HEK293 (cell line): ENCODE data around the gene PCP4.
"Not testable (repeated sequence)": the region's sequence is repeated elsewhere in the genome, so short reads cannot be mapped to it uniquely, and the experiment has no call there.

Experiments
- CTCF ChIA-PET: fragments of 350-600 bp; formaldehyde crosslinking; extraction: SDS; loops from one replicate; lab custom pipeline; 2021; ENCODE audit warnings: antibody characterized with exemption; lab: Yijun Ruan, JAX
- POLR2A ChIA-PET: fragments of 300-600 bp; formaldehyde crosslinking; extraction: SDS; loops from one replicate; lab custom pipeline; 2020; ENCODE audit warnings: antibody characterized with exemption, inconsistent platforms; lab: Yijun Ruan, JAX
- H3K27ac ChIP-seq: fragments of 200-500 bp; sonication (Bioruptor generic); 2 replicates; pipeline ENCODE4 v1.5.1; 2014; ENCODE audit warnings: low read depth, low read length, control low read depth, inconsistent platforms; ENCODE audit errors: extremely low read depth
- H3K36me3 ChIP-seq, 2 experiments: fragments of 200-500 bp in 1 of 2; sonication (Bioruptor generic) in 1 of 2; 1 replicate in 1 of 2; 2 replicates in 1 of 2; pipeline ENCODE4 v1.5.1; 2014 to 2017; ENCODE audit warnings: inconsistent platforms in 2 of 2, low read length in 2 of 2; ENCODE audit not compliant: control insufficient read depth in 2 of 2, insufficient read depth in 1 of 2
- H3K4me1 ChIP-seq: fragments of 200-500 bp; sonication (Bioruptor generic); 2 replicates; pipeline ENCODE4 v1.5.1; 2014; ENCODE audit warnings: mild to moderate bottlenecking, low read length, inconsistent platforms; ENCODE audit not compliant: control insufficient read depth, insufficient read depth
- H3K4me3 ChIP-seq: 2 replicates; pipeline ENCODE4 v1.5.1; 2011; ENCODE audit warnings: low read depth, mild to moderate bottlenecking, control low read depth, low read length, moderate library complexity
- H3K9me3 ChIP-seq: fragments of 200-500 bp; sonication (Bioruptor generic); 2 replicates; pipeline ENCODE4 v1.5.1; 2014; ENCODE audit warnings: low read depth, low read length, inconsistent platforms; ENCODE audit not compliant: control insufficient read depth, insufficient read depth
- EGR2 ChIP-seq: fragments of 450-650 bp; formaldehyde crosslinking; IDR thresholded peaks from 2 replicates; pipeline ENCODE4 v1.5.1; 2016; ENCODE audit warnings: low read depth, missing biosample characterization, missing genetic modification characterization
- GFI1B ChIP-seq: fragments of 450-650 bp; formaldehyde crosslinking; IDR thresholded peaks from 2 replicates; pipeline ENCODE4 v1.5.1; 2016; ENCODE audit warnings: missing biosample characterization, missing genetic modification characterization
- KLF1 ChIP-seq: fragments of 450-650 bp; formaldehyde crosslinking; IDR thresholded peaks from 2 replicates; pipeline ENCODE4 v1.5.1; 2016; ENCODE audit warnings: missing biosample characterization, missing genetic modification characterization
- SCRT1 ChIP-seq: fragments of 450-650 bp; formaldehyde crosslinking; IDR thresholded peaks from 2 replicates; pipeline ENCODE4 v1.5.1; 2016; ENCODE audit warnings: missing biosample characterization, missing genetic modification characterization, borderline replicate concordance
- YY1 ChIP-seq: fragments of 450-650 bp; formaldehyde crosslinking; IDR thresholded peaks from 2 replicates; pipeline ENCODE4 v1.5.1; 2018; ENCODE audit warnings: missing biosample characterization, missing genetic modification characterization
- ZFHX2 ChIP-seq: fragments of 450-650 bp; formaldehyde crosslinking; conservative IDR thresholded peaks from 2 replicates; pipeline ENCODE4 v1.5.1; 2016; ENCODE audit warnings: missing biosample characterization, missing genetic modification characterization
- ZNF174 ChIP-seq: fragments of 450-650 bp; formaldehyde crosslinking; IDR thresholded peaks from 2 replicates; pipeline ENCODE4 v1.5.0; 2017; ENCODE audit warnings: missing biosample characterization, mild to moderate bottlenecking, missing genetic modification characterization
- ZNF214 ChIP-seq: fragments of 450-650 bp; formaldehyde crosslinking; IDR thresholded peaks from 2 replicates; pipeline ENCODE4 v1.5.1; 2017; ENCODE audit warnings: missing biosample characterization, mild to moderate bottlenecking, missing genetic modification characterization, borderline replicate concordance
- ZNF274 ChIP-seq, 2 experiments: fragments of 200-500 bp in 1 of 2; fragments of 450-650 bp in 1 of 2; sonication (Bioruptor generic) in 1 of 2; formaldehyde crosslinking in 1 of 2; IDR thresholded peaks; 2 replicates each; pipeline versions ENCODE4 v1.5.1 to v1.6.1; 2014 to 2016; ENCODE audit warnings: borderline replicate concordance in 1 of 2, inconsistent platforms in 1 of 2, low read length in 1 of 2, missing biosample characterization in 1 of 2, missing genetic modification characterization in 1 of 2
- ZNF394 ChIP-seq: fragments of 450-650 bp; formaldehyde crosslinking; IDR thresholded peaks from 2 replicates; pipeline ENCODE4 v1.5.1; 2016; ENCODE audit warnings: missing biosample characterization, missing genetic modification characterization, mild to moderate bottlenecking, moderate library complexity, borderline replicate concordance
- ZNF404 ChIP-seq: fragments of 450-650 bp; formaldehyde crosslinking; IDR thresholded peaks from 2 replicates; pipeline ENCODE4 v1.5.1; 2017; ENCODE audit warnings: missing biosample characterization, missing genetic modification characterization
- ZNF621 ChIP-seq: fragments of 450-650 bp; formaldehyde crosslinking; IDR thresholded peaks from 2 replicates; pipeline ENCODE4 v1.5.1; 2017; ENCODE audit warnings: missing biosample characterization, missing genetic modification characterization
- ZNF623 ChIP-seq: fragments of 450-650 bp; formaldehyde crosslinking; IDR thresholded peaks from 2 replicates; pipeline ENCODE4 v1.5.1; 2016; ENCODE audit warnings: missing biosample characterization, missing genetic modification characterization
- ZNF785 ChIP-seq: fragments of 450-650 bp; formaldehyde crosslinking; IDR thresholded peaks from 2 replicates; pipeline ENCODE4 v1.5.1; 2016; ENCODE audit warnings: missing biosample characterization, missing genetic modification characterization
- TF ChIP-seq, protein P1 (sequence below): fragments of 450-650 bp; formaldehyde crosslinking; IDR thresholded peaks from 2 replicates; pipeline ENCODE4 v1.5.1; 2017; ENCODE audit warnings: missing biosample characterization, mild to moderate bottlenecking, missing genetic modification characterization, moderate library complexity
- TF ChIP-seq, protein P2 (sequence below): fragments of 450-650 bp; formaldehyde crosslinking; IDR thresholded peaks from 2 replicates; pipeline ENCODE4 v1.5.1; 2017; ENCODE audit warnings: missing biosample characterization, missing genetic modification characterization
- TF ChIP-seq, protein P3 (sequence below): fragments of 450-650 bp; formaldehyde crosslinking; IDR thresholded peaks from 2 replicates; pipeline ENCODE4 v1.5.1; 2017; ENCODE audit warnings: missing biosample characterization, missing genetic modification characterization

Gene PCP4

DNA sequence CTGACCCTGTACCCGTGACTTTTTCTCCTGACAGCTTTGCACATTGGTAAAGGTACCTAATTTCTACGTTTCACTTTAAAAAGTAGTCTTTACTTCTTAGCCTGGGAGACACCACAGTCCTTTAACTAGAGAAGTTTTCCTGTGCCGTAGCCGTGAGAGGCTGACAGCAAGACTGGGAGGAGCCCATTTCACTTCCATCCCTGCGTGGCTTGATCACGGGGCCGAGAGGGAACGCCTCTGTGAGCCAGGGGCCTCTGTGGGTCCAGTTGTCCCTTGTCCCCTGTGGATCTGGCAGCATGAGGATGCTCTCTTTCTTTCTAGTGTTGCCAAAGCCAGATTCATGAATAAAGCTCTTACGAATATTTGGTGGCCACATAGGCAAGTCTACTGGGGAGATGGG, 21.6 kb downstream of the PCP4 start:
- ChIA-PET CTCF (interaction anchor here (0.6 to 0.7 kb wide), 2 partner anchors 21 to 153 kb away, joined by 3 read pairs; partner anchors contain the start of gene PCP4), POLR2A (no interaction called here)
- TF ChIP-seq, protein P1, sequence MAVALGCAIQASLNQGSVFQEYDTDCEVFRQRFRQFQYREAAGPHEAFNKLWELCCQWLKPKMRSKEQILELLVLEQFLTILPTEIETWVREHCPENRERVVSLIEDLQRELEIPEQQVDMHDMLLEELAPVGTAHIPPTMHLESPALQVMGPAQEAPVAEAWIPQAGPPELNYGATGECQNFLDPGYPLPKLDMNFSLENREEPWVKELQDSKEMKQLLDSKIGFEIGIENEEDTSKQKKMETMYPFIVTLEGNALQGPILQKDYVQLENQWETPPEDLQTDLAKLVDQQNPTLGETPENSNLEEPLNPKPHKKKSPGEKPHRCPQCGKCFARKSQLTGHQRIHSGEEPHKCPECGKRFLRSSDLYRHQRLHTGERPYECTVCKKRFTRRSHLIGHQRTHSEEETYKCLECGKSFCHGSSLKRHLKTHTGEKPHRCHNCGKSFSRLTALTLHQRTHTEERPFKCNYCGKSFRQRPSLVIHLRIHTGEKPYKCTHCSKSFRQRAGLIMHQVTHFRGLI (tag by site-specific recombination): no peak
- TF ChIP-seq ZNF623 (tag by site-specific recombination): no peak
- TF ChIP-seq YY1 (tag by site-specific recombination): no peak
- no peaks in the 10 kb centered on the region for H3K4me1 ChIP-seq
- no peaks in the 10 kb centered on the region for H3K36me3 ChIP-seq
- no peak overlapping the region for H3K27ac ChIP-seq
- no peaks in the 10 kb centered on the region for H3K9me3 ChIP-seq
- no peak overlapping the region for H3K4me3 ChIP-seq

- H3K4me1 ChIP-seq: no peaks in the 10 kb centered on the region
- no peaks in the 10 kb centered on the region for H3K36me3 ChIP-seq
- CTCF ChIA-PET: interaction anchor here (0.6 to 1.2 kb wide), 2 partner anchors 24 to 39 kb away, joined by 3 to 4 read pairs; partner anchors contain the start of gene PCP4
- TF ChIP-seq EGR2 (tag by site-specific recombination) (peak; percentile 77), SCRT1 (tag by site-specific recombination) (no peak), ZFHX2 (peak; percentile 62)
- no peaks in the 10 kb centered on the region for H3K9me3 ChIP-seq
- POLR2A ChIA-PET: no interaction called here
- no peak overlapping the region for H3K4me3 ChIP-seq
- no peak overlapping the region for H3K27ac ChIP-seq
Measured at GRCh38 chr21:39891111-39891510, 23.9 kb downstream of the PCP4 start.

DNA sequence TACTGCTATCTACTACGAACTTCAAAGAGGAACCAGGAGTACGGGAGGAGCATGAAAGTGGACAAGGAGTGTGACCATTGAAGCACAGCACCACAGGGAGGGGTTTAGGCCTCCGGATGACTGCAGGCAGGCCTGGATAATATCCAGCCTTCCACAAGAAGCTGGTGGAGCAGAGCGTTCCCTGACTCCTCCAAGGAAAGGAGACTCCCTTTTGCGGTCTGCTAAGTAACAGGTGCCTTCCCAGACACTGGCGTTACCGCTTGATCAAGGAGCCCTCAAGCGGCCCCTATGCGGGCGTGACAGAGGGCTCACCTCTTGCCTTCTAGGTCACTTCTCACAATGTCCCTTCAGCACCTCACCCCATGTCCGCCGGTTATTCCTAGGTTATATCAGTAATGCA, 24.6 kb downstream of the PCP4 start:
- H3K27ac ChIP-seq, H3K36me3 ChIP-seq, H3K4me3 ChIP-seq, H3K9me3 ChIP-seq, POLR2A ChIA-PET, H3K4me1 ChIP-seq: not testable (repeated sequence)
- CTCF ChIA-PET: interaction anchor here (4.0 kb wide), 1 partner anchor 25 kb away, joined by 11 read pairs; the partner anchor contains the start of gene PCP4

DNA sequence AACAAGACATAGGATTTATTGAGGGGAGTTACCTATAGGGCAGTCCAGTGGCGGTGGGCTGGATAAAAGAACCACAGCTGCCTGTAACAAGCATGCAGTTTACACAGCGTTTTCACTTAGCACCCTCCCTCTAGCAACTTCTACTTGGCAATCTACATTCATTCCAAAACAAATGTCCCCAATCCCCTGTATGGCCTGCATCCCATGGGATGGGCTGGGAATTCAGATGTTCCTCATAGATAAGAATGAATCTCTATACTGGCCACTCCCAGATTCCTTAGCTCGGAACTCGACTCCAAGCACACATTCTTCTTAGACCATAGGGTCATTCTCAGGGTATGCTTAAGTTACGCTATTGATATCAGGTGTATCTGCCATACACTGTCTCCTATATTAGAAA, 33.3 kb downstream of the PCP4 start:
- H3K36me3 ChIP-seq: no peaks in the 10 kb centered on the region
- no peak for TF ChIP-seq ZNF621
- ChIA-PET CTCF (no interaction called here), POLR2A (no interaction called here)
- H3K9me3 ChIP-seq: no peaks in the 10 kb centered on the region
- no peaks in the 10 kb centered on the region for H3K4me1 ChIP-seq
- no peak overlapping the region for H3K4me3 ChIP-seq
- H3K27ac ChIP-seq: no peak overlapping the region

- CTCF ChIA-PET: no interaction called here
- TF ChIP-seq KLF1 (no peak), ZNF214 (tag by site-specific recombination) (no peak), GFI1B (no peak), ZNF785 (tag by site-specific recombination) (no peak), ZNF404 (tag by site-specific recombination) (no peak), ZNF394 (tag by site-specific recombination) (no peak), ZNF274 (IDR thresholded peaks at IDR 0.05; ENCODE audit: low read length) (no peak), ZNF274 (tag by site-specific recombination; IDR thresholded peaks at IDR 0.05; ENCODE audit: borderline replicate concordance) (no peak), ZNF174 (tag by site-specific recombination) (no peak)
- TF ChIP-seq, protein P2, sequence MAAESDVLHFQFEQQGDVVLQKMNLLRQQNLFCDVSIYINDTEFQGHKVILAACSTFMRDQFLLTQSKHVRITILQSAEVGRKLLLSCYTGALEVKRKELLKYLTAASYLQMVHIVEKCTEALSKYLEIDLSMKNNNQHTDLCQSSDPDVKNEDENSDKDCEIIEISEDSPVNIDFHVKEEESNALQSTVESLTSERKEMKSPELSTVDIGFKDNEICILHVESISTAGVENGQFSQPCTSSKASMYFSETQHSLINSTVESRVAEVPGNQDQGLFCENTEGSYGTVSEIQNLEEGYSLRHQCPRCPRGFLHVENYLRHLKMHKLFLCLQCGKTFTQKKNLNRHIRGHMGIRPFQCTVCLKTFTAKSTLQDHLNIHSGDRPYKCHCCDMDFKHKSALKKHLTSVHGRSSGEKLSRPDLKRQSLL: no peak
- TF ChIP-seq, protein P3, sequence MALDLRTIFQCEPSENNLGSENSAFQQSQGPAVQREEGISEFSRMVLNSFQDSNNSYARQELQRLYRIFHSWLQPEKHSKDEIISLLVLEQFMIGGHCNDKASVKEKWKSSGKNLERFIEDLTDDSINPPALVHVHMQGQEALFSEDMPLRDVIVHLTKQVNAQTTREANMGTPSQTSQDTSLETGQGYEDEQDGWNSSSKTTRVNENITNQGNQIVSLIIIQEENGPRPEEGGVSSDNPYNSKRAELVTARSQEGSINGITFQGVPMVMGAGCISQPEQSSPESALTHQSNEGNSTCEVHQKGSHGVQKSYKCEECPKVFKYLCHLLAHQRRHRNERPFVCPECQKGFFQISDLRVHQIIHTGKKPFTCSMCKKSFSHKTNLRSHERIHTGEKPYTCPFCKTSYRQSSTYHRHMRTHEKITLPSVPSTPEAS (tag by site-specific recombination): no peak
- TF ChIP-seq, all 188 proteins: peak for 0
- no peaks in the 10 kb centered on the region for H3K4me1 ChIP-seq
- H3K9me3 ChIP-seq: no peaks in the 10 kb centered on the region
- H3K36me3 ChIP-seq: no peaks in the 10 kb centered on the region
- no peak overlapping the region for H3K4me3 ChIP-seq
- no peak overlapping the region for H3K27ac ChIP-seq
- POLR2A ChIA-PET: no interaction called here
Measured at GRCh38 chr21:39900911-39901310, 33.7 kb downstream of the PCP4 start.
